ENCODE results near the gene NOTCH2NLA.
A peak's percentile ranks its signal among the peaks of the same experiment; 100 is the strongest.
"Not testable (repeated sequence)": the region's sequence is repeated elsewhere in the genome, so short reads cannot be mapped to it uniquely, and the experiment has no call there.

The NOTCH2NLA gene

DNA sequence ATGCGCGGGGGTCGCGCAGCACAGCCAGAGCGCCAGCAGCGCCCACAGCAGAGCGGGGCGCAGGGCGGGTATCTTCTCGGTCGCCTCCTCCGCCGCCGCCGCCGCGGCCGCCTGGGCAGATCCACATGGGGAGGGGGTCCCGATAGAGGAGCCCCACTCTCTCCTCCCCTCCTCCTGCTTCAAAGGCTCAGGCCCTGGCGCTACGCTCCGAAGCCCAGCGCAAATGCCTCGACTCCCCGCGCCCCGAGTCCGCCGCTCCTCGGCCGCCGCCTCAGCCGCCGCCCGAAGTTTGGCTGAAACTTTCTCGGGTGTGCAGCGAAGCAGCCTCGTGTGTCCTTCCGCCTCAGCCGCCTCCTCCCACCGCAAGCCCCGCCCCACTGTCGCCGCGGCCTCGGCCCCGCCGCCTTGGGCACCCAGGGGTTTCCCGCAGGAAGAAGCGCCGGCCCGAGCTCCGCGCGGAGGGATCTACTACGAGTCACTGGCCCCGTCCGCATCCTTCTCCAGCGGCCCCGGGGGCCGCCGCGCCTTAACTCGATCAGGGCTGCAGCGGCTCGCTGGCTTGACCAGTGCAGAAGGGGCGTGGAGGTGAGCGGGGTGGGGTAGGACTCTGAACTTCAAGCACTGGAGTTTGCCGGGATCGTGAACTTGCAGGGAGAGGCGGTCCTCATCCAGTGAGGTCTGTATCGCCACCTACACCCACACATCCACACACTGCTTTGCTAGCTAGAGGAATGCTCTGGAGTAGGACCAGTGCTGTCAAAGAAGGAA, at the start of gene NOTCH2NLA:
Gene NOTCH2NLA (minus strand): TSS at position 312 of the 768 bp plus-strand sequence. CDS start 39,684 bp downstream, outside the sequence.
- DNase-seq, result peak; percentile 8 to 13

GRCh38 chr1:146278346-146278745, 49.5 kb upstream of the NOTCH2NLA start:
- not testable (repeated sequence) for DNase-seq

DNA sequence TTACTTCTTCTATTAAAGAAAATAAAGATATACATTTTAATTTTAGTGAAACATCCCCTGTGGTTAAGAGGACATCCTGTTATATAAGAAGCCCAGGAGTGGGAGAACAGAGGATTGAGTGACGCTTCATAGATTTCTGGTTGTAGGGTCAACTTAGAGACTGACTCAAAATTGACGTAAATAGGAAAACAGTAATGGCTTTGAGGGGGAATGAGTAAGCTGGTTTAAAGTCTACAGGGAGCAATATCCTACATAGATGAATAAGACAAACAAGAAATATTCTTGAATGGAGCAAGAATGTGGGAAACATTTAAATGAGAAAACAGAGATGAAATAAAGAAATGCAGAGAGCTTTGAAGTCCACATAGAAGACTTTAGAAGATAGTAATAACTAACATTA, 48.3 kb upstream of the NOTCH2NLA start:
- DNase-seq, result not testable (repeated sequence)

- not testable (repeated sequence) for DNase-seq
Observed at GRCh38 chr1:146274083-146274482, 45.3 kb upstream of the NOTCH2NLA start.

DNA sequence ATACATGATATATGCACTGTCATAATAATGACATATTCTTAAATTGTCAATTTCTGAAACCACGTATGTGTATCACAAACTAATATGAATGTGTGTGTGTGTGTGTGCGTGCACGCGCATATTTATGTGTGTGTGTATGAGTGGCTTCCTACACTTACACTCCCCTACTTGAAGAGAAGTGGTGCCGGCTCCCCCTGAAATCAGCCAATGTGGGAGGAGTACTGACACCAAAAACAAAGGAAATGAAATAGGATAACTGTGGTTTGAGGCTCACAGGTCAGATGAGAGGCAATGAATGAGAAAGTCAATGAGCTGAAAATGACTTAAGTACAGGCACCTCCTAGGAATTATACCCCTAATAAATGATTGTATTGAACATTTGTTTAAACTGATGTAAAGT, 44.4 kb upstream of the NOTCH2NLA start:
- DNase-seq, result not testable (repeated sequence)

- not testable (repeated sequence) for DNase-seq
Observed at GRCh38 chr1:146272734-146273133, 43.9 kb upstream of the NOTCH2NLA start.

DNA sequence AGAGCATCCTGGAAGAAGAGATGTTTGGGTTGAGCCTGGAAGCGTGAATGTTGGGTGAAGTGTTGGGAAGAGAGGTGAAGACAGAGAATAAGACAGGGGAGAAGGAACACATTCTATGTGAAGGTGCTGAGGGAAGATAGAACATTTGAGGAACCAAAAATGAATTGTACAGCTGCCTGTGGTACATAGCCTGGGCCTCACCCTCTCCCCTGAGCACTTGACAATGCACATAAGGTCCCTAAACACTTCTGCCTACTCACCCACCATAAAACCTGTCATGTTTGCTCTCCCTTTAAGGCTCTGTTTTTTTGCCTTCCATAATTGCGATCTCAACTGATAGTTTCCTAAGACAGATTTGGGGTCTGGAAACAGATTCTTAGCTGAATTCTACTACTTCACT, 43.2 kb upstream of the NOTCH2NLA start:
- not testable (repeated sequence) for DNase-seq

GRCh38 chr1:146270129-146270528, 41.3 kb upstream of the NOTCH2NLA start:
- not testable (repeated sequence) for DNase-seq

- DNase-seq, result not testable (repeated sequence)
Observed at GRCh38 chr1:146266179-146266748, 37.4 kb upstream of the NOTCH2NLA start.

- DNase-seq, result not testable (repeated sequence)
Observed at GRCh38 chr1:146264761-146265160, 35.9 kb upstream of the NOTCH2NLA start.

DNA sequence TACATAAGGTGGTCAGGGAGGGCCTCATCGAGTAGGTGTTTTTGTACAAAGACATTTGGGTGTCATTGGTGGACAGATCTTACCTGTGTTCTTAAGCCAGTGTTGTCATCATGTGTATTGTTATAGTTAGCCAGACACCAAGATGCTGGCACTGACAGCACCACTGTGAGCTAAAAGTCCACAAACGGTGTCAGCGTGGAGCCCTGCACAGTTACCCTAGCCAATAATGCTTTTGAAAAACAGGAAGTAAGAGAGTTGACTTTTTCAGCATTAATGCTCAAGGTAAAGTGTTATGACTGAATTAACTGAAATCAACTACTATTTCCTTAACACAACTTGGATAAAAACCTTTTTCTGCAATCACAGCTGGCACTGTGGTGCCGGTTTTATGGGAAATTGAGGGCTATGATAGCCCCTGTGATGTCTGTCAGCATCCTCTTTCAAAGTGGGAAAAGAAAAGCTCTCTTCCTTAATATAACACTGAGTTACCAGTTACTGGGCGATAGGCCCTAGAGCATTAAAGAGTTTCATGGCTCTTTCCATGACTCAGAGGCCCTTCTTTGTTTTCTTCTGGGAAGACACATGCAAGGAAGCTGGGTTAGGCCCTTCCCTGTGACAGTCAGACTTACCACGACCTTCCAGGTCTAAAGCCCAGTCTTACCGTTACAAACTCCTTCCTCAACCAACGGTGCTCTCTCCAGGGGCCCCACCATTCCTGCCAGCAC, 31.3 kb upstream of the NOTCH2NLA start:
- not testable (repeated sequence) for DNase-seq

GRCh38 chr1:146257992-146258552, 29.3 kb upstream of the NOTCH2NLA start:
- DNase-seq, result not testable (repeated sequence)

GRCh38 chr1:146254569-146255197, 25.9 kb upstream of the NOTCH2NLA start:
- not testable (repeated sequence) for DNase-seq

DNA sequence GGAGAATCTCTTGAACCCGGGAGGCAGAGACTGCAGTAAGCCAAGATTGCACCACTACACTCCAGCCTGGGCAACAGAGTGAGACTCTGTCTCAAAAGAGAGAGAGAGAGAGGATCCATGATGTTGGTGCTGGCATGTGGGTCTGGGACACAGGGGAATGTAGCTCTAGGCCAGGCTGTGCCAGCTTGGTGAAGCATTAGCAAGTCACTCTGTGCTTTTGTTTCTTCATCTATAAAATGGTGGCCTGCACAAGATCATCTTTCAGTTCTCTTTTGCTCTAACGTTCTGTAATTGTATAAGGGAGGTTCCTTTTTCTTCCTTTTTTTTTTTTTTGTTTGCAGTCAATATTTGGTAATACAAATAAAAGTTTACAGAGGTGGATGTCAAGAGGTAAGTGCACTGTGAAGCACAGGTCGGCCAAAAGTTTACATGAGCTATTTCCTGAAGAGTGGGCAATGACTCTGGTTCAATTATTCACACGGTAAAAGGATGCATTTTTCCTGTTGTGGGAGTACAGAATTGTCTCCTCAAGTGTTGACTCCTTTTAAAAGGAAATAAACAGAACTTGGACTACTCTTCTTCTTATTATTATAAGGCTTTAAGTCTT, 24.5 kb upstream of the NOTCH2NLA start:
- DNase-seq, result not testable (repeated sequence)

DNA sequence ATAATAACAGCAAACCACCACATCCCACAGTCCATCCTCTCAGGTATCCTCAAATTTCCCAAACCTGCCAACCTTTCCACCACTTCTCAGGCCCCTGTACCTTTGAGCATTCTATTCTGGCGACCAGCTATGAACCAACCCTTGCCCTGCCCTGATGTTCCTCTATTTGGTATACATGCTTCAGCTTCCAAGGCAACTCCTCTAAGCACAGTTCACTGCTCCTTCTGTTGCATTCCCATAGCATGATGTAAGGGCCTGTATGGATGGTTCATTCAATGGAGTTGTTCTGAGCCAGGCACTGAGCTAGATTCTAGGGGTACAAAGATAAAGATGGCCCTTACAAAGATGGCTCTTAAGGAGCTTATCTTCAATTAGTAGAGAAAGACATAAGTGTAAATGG, 22.7 kb upstream of the NOTCH2NLA start:
- DNase-seq, result not testable (repeated sequence)

- not testable (repeated sequence) for DNase-seq
Observed at GRCh38 chr1:146248643-146249042, 19.8 kb upstream of the NOTCH2NLA start.

DNA sequence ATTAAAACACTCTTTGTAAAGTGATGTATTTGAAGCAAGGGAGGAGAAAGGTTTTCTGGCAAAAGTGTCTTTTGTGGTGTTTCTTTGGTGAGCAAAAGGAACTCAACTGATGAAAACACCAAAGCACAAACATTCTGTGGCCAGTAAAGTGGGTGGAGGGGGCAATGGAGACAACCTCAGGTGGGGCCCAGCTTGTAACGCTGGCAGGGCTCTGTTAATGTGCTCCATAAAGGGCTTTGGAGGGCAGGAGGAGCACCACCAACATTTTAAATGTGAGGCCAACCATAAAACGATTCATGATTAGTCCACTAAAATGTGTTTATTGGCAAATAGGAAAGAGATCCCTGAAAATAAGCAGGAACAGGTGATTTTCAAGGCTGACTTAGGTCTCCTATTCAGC, 7.8 kb upstream of the NOTCH2NLA start:
- not testable (repeated sequence) for DNase-seq

GRCh38 chr1:146236026-146236601, 7.3 kb upstream of the NOTCH2NLA start:
- DNase-seq, result not testable (repeated sequence)

DNA sequence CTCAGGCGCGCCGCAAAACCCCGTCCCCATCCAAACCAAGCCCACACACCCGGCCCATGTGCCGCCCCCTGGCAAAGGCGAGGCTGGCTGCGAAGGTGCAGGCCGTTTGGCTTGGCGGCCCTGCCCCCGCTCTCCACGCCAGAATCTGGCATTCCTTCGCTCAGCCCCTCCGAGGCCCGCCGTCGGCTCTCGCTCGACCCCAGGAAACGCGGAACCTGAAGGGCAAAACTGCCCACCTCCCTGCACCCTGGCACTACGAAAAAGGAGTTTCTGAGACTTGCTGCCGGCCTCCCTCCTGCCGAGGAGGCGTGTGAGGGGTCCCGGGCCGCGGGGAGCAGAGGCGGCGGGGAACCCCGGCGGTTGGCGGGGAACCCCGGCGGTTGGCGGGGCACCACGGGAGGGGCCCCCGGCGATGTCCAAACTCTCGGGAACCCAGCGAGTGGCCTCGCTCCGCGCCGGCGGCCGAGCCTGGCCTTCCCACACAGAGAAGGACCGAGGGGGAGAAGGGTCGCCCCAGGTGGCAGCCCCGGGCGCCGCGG, 608 bp downstream of the NOTCH2NLA start:
- DNase-seq, result peak; percentile 0

- DNase-seq, result not testable (repeated sequence)
Observed at GRCh38 chr1:146174531-146174930, 54.3 kb downstream of the NOTCH2NLA start.

GRCh38 chr1:146167740-146168139, 61.1 kb downstream of the NOTCH2NLA start:
- not testable (repeated sequence) for DNase-seq
